22Rv1 (cell line): ENCODE measurements around the gene ATAD3B.
"Not testable (repeated sequence)": the region's sequence is repeated elsewhere in the genome, so short reads cannot be mapped to it uniquely, and the experiment has no call there.

Experiments used
- H3K27ac ChIP-seq: fragments of 450-650 bp; 2 replicates; pipeline ENCODE4 v1.5.1; 2017
- CTCF ChIP-seq: fragments of 450-650 bp; IDR thresholded peaks from 2 replicates; pipeline ENCODE4 v1.5.1; 2017; ENCODE audit warnings: mild to moderate bottlenecking
- ZFX ChIP-seq: fragments of 450-650 bp; IDR thresholded peaks from 2 replicates; pipeline ENCODE4 v1.6.1; 2017; ENCODE audit warnings: antibody characterized with exemption, borderline replicate concordance

The ATAD3B gene

GRCh38 chr1:1449099-1449739, 22.3 kb upstream of the ATAD3B start, which contains the start of gene ATAD3C:
Gene ATAD3C, plus strand, starts transcription at chr1:1449689. Its CDS starts 995 bp downstream, at chr1:1450684.
- TF ChIP-seq CTCF (no peak), ZFX (no peak)
- no peak within 1 kb of the TSS for H3K27ac ChIP-seq

- H3K27ac ChIP-seq, result not testable (repeated sequence)
Observed at GRCh38 chr1:1450616-1451015, 20.9 kb upstream of the ATAD3B start.

- no peak overlapping the region for H3K27ac ChIP-seq
- no peak for TF ChIP-seq CTCF
- TF ChIP-seq ZFX, result no peak
Observed at GRCh38 chr1:1451696-1452364, 19.7 kb upstream of the ATAD3B start.

GRCh38 chr1:1452365-1452739, 19.2 kb upstream of the ATAD3B start:
- H3K27ac ChIP-seq, result not testable (repeated sequence)

GRCh38 chr1:1452882-1453281, 18.7 kb upstream of the ATAD3B start:
- H3K27ac ChIP-seq, result no peak overlapping the region
- TF ChIP-seq ZFX (no peak), CTCF (no peak)

GRCh38 chr1:1454286-1455056, 17.1 kb upstream of the ATAD3B start:
- H3K27ac ChIP-seq, result not testable (repeated sequence)

GRCh38 chr1:1455366-1455884, 16.1 kb upstream of the ATAD3B start:
- TF ChIP-seq ZFX (no peak), CTCF (no peak)
- H3K27ac ChIP-seq, result no peak overlapping the region

GRCh38 chr1:1455934-1456333, 15.6 kb upstream of the ATAD3B start:
- H3K27ac ChIP-seq, result not testable (repeated sequence)

- not testable (repeated sequence) for H3K27ac ChIP-seq
Observed at GRCh38 chr1:1456683-1457255, 14.8 kb upstream of the ATAD3B start.

GRCh38 chr1:1459156-1459555, 12.4 kb upstream of the ATAD3B start:
- not testable (repeated sequence) for H3K27ac ChIP-seq

- not testable (repeated sequence) for H3K27ac ChIP-seq
Observed at GRCh38 chr1:1459711-1460110, 11.9 kb upstream of the ATAD3B start.
